Testis (tissue), 3 donors: Measurements from ENCODE around the gene MLLT10. TPM values are rescaled to one million over a fixed set of nuclear protein-coding genes. Genes with fewer than 3 reads are reported as not detected.
"Not testable (repeated sequence)": the region's sequence is repeated elsewhere in the genome, so short reads cannot be mapped to it uniquely, and the experiment has no call there.

Experiments used
- DNase-seq: peaks from one replicate; pipeline ENCODE4 v3.0.0-alpha.2; 2019
- H3K27ac ChIP-seq, 2 donors: fragments of 200-600 bp; sonication (generic); one replicate each; pipeline ENCODE4 v1.5.1; 2019
- H3K27me3 ChIP-seq: fragments of 200-600 bp; sonication (generic); one replicate; pipeline ENCODE4 v1.5.1; 2019
- H3K36me3 ChIP-seq: fragments of 200-600 bp; sonication (generic); one replicate; pipeline ENCODE4 v1.5.1; 2017; ENCODE audit warnings: low read depth; ENCODE audit errors: missing control alignments
- H3K4me1 ChIP-seq: fragments of 200-600 bp; sonication (generic); one replicate; pipeline ENCODE4 v1.5.1; 2019
- H3K4me3 ChIP-seq, 2 donors: fragments of 200-600 bp; sonication (generic); one replicate each; pipeline ENCODE4 v1.5.1; 2017 to 2019
- H3K9me3 ChIP-seq: fragments of 200-600 bp; sonication (generic); one replicate; pipeline ENCODE4 v1.5.1; 2017
- POLR2A ChIP-seq: fragments of 450-650 bp; IDR thresholded peaks from one replicate; pipeline ENCODE4 v1.6.1; 2017; ENCODE audit warnings: antibody characterized with exemption, mild to moderate bottlenecking, moderate library complexity
- WGBS, 2 donors: methylation state at CpG; one replicate each; pipeline ENCODE4 v1.1.5; 2018; 5-methylcytosine and 5-hydroxymethylcytosine counted together
- intact Hi-C: fragments of 100-400 bp; cut with DNase I; formaldehyde crosslinking; loops from one replicate; pipeline ENCODE4 v1.15.1; 2023; ENCODE audit warnings: low total_unique reads
- polyA plus RNA-seq: library from polyadenylated mRNA; stranded (reverse); fragments of 350-450 nt; fragmentation: Illumina TruSeq; extraction: RNeasy Lipid Tissue Mini Kit (QIAGEN cat#74804); gene quantifications from one replicate; pipeline ENCODE4 v1.2.3, GENCODE V29; 2014; ENCODE audit warnings: low read depth, low replicate concordance; ENCODE audit not compliant: insufficient read depth
- total RNA-seq, 2 donors: library from RNA; depleted of rRNA; stranded (reverse); fragments of >200 nt; gene quantifications; one replicate each; pipeline ENCODE4 v1.2.3, GENCODE V29; 2016
- TF ChIP-seq, protein P1 (sequence below), 3 experiments: fragments of 450-650 bp in 2 of 3; fragments of 200-600 bp in 1 of 3; sonication (generic) in 1 of 3; IDR thresholded peaks; one replicate each; pipeline ENCODE4 v1.5.1; 2016 to 2019; ENCODE audit warnings: antibody characterized with exemption in 3 of 3, mild to moderate bottlenecking in 2 of 3, moderate library complexity in 1 of 3

Gene MLLT10
- total and polyA plus RNA-seq, 3 donors from 2014 or later: 130 to 243 (median 144) TPM

GRCh38 chr10:21547246-21547645, 13.2 kb downstream of the MLLT10 start:
- WGBS, 2 donors: 90 to 98% methylated on average over 6 of the region's 6 CpGs
- intact Hi-C loops: no loop called here
- no peaks in the 10 kb centered on the region for H3K27me3 ChIP-seq
- no peak overlapping the region for H3K27ac ChIP-seq
- TF ChIP-seq, protein P1, sequence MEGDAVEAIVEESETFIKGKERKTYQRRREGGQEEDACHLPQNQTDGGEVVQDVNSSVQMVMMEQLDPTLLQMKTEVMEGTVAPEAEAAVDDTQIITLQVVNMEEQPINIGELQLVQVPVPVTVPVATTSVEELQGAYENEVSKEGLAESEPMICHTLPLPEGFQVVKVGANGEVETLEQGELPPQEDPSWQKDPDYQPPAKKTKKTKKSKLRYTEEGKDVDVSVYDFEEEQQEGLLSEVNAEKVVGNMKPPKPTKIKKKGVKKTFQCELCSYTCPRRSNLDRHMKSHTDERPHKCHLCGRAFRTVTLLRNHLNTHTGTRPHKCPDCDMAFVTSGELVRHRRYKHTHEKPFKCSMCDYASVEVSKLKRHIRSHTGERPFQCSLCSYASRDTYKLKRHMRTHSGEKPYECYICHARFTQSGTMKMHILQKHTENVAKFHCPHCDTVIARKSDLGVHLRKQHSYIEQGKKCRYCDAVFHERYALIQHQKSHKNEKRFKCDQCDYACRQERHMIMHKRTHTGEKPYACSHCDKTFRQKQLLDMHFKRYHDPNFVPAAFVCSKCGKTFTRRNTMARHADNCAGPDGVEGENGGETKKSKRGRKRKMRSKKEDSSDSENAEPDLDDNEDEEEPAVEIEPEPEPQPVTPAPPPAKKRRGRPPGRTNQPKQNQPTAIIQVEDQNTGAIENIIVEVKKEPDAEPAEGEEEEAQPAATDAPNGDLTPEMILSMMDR (IDR thresholded peaks at IDR 0.05): no peak
- TF ChIP-seq POLR2A: no peak
- no peak for DNase-seq
- no peaks in the 10 kb centered on the region for H3K9me3 ChIP-seq
- H3K36me3 ChIP-seq: no peaks in the 10 kb centered on the region
- no peak overlapping the region for H3K4me3 ChIP-seq
- no peaks in the 10 kb centered on the region for H3K4me1 ChIP-seq

DNA sequence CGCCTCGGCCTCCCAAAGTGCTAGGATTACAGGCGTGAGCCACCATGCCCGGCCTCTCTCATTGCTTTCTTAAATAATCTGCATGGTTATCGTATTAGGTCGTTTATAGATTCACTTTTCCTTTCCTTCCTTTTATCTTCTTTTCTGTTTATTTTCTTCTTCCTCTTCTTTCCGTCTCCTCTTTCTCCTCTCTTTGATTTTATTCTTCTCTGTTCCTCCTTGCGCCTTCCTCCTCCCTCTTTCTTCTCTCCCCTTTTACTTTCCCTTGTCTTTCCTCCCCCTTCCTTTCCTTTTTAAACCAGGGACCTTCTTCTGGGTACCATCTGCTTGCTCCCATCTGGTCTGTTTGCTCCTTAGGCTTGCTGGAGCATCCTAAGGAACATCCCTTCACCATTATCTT, 18.6 kb downstream of the MLLT10 start:
- H3K36me3 ChIP-seq: no peaks in the 10 kb centered on the region
- DNase-seq: no peak
- H3K4me1 ChIP-seq: peaks cover 8% of the 10 kb centered on the region
- H3K9me3 ChIP-seq: no peaks in the 10 kb centered on the region
- intact Hi-C loops: no loop called here
- TF ChIP-seq, protein P1 (IDR thresholded peaks at IDR 0.05): no peak
- no peak for TF ChIP-seq POLR2A
- H3K27ac ChIP-seq: no peak overlapping the region
- no peak overlapping the region for H3K4me3 ChIP-seq
- no peaks in the 10 kb centered on the region for H3K27me3 ChIP-seq
- WGBS, 2 donors: 94 to 95% methylated on average over 8 of the region's 8 CpGs

DNA sequence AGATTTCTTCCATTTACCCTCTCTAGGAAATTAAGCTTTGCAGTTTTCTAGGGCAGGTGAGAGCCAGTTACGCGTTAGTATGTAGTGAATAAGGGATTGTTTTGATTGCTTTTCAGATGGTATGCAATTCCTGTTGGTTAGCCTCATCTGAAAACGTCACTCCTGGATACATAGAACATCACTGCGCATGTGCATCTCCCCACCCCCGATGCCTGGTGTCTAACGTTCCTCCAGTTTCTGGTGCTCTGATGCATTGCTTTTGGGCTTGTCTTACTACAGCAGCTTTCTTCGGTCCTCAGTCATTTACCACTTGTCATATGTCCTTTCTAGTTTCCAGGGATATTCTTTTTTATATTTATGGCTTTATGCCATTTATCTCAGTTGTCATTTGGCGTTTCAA, 22.5 kb downstream of the MLLT10 start:
- no peak overlapping the region for H3K4me3 ChIP-seq
- H3K36me3 ChIP-seq: no peaks in the 10 kb centered on the region
- intact Hi-C loops: no loop called here
- TF ChIP-seq POLR2A: no peak
- TF ChIP-seq, protein P1 (IDR thresholded peaks at IDR 0.05): no peak
- DNase-seq: no peak
- H3K9me3 ChIP-seq: no peaks in the 10 kb centered on the region
- no peak overlapping the region for H3K27ac ChIP-seq
- H3K27me3 ChIP-seq: no peaks in the 10 kb centered on the region
- WGBS, 2 donors: 82 to 84% methylated on average over 8 of the region's 8 CpGs
- H3K4me1 ChIP-seq: peaks cover 8% of the 10 kb centered on the region

DNA sequence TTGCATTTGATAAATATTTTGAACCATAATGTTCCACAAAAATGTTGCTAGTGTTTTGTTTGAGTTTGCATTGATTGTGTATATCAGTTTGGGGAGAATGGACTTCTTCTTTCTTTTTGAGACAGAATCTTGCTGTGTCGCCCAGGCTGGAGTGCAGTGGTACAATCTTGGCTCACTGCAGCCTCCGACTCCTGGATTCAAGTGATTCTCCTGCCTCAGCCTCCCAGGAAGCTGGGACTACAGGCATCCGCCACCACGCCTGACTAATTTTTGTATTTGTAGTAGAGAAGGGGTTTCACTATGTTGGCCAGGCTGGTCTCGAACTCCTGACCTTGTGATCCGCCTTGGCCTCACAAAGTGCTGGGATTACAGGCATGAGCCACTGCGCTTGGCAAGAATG, 25.0 kb downstream of the MLLT10 start:
- H3K36me3 ChIP-seq: not testable (repeated sequence)

GRCh38 chr10:21570761-21571521, 36.9 kb downstream of the MLLT10 start:
- intact Hi-C loops: no loop called here
- no peak for DNase-seq
- Histone ChIP-seq H3K4me3 (no peak overlapping the region), H3K9me3 (no peaks in the 10 kb centered on the region), H3K4me1 (no peaks in the 10 kb centered on the region), H3K27me3 (no peaks in the 10 kb centered on the region), H3K27ac (no peak overlapping the region), H3K36me3 (no peaks in the 10 kb centered on the region)
- WGBS, 2 donors: 84% methylated on average over 3 of the region's 3 CpGs
- no peak for TF ChIP-seq POLR2A
- TF ChIP-seq, protein P1 (IDR thresholded peaks at IDR 0.05): no peak

More for the DNA sequence above, 25.0 kb downstream of the MLLT10 start:
- intact Hi-C loops, H3K27ac ChIP-seq, H3K4me1 ChIP-seq, H3K9me3 ChIP-seq, H3K27me3 ChIP-seq, DNase-seq, H3K4me3 ChIP-seq: not testable (repeated sequence)
- WGBS, 2 donors: 90 to 91% methylated on average over 7 of the region's 7 CpGs
